GM21447 (cell line): ENCODE measurements around the gene TMF1.

Source experiments
- ATAC-seq: cut with Tn5 transposase; IDR thresholded peaks from one replicate; pipeline ENCODE4 v1.9.1; 2021; ENCODE audit not compliant: unreplicated experiment

Gene TMF1

GRCh38 chr3:69080233-69080920 is 28.2 kb upstream of the TMF1 start, which contains the start of gene UBA3:
UBA3 (minus strand) TSS chr3:69080365; CDS start chr3:69080353, 12 bp downstream.
- peak; percentile 39 for ATAC-seq

- no peak for ATAC-seq
Measured at GRCh38 chr3:69079269-69080159, 27.4 kb upstream of the TMF1 start.

- no peak for ATAC-seq
Measured at GRCh38 chr3:69072928-69073327, 20.8 kb upstream of the TMF1 start.

GRCh38 chr3:69066121-69066520 is 14.0 kb upstream of the TMF1 start:
- no peak for ATAC-seq

- no peak for ATAC-seq
Measured at GRCh38 chr3:69065318-69065964, 13.3 kb upstream of the TMF1 start.

GRCh38 chr3:69063636-69064035 is 11.5 kb upstream of the TMF1 start:
- no peak for ATAC-seq

GRCh38 chr3:69059688-69060087 is 7.6 kb upstream of the TMF1 start:
- no peak for ATAC-seq

- no peak for ATAC-seq
Measured at GRCh38 chr3:69058947-69059224, 6.8 kb upstream of the TMF1 start.

- ATAC-seq: peak; percentile 98
Measured at GRCh38 chr3:69058180-69058946, 6.2 kb upstream of the TMF1 start.

GRCh38 chr3:69052472-69052898 is 352 bp upstream of the TMF1 start:
- ATAC-seq: no peak

- no peak for ATAC-seq
Measured at GRCh38 chr3:69048990-69049389, 3.1 kb downstream of the TMF1 start.

GRCh38 chr3:69044608-69045007 is 7.5 kb downstream of the TMF1 start:
- ATAC-seq: no peak

GRCh38 chr3:69033470-69033869 is 18.7 kb downstream of the TMF1 start:
- no peak for ATAC-seq

- no peak for ATAC-seq
Measured at GRCh38 chr3:69032737-69033136, 19.4 kb downstream of the TMF1 start.

GRCh38 chr3:69032142-69032541 is 20.0 kb downstream of the TMF1 start:
- ATAC-seq: no peak

- ATAC-seq: no peak
Measured at GRCh38 chr3:69031635-69032034, 20.5 kb downstream of the TMF1 start.

- no peak for ATAC-seq
Measured at GRCh38 chr3:69020857-69021256, 31.3 kb downstream of the TMF1 start.

GRCh38 chr3:69020424-69020823 is 31.7 kb downstream of the TMF1 start:
- no peak for ATAC-seq

GRCh38 chr3:69016901-69017300 is 35.2 kb downstream of the TMF1 start:
- no peak for ATAC-seq

GRCh38 chr3:69016102-69016501 is 36.0 kb downstream of the TMF1 start:
- ATAC-seq: no peak

GRCh38 chr3:69014022-69014580 is 38.0 kb downstream of the TMF1 start:
- no peak for ATAC-seq
